SU-DHL-6 (cell line): ENCODE measurements around the gene CCDC60.

Source experiments
- EZH2phosphoT487 ChIP-seq: fragments of 200-600 bp; sonication (generic), shearing (Covaris generic); conservative IDR thresholded peaks from 2 replicates; pipeline ENCODE4 v1.6.1; 2018; ENCODE audit warnings: mild to moderate bottlenecking, antibody characterized with exemption, low read length, moderate library complexity, mixed read lengths
- TF ChIP-seq, protein P1 (sequence below): fragments of 200-600 bp; sonication (generic); IDR thresholded peaks from one replicate; pipeline ENCODE4 v1.5.1; 2017; ENCODE audit warnings: antibody characterized with exemption, mild to moderate bottlenecking, low read length, moderate library complexity; ENCODE audit not compliant: insufficient read depth, poor library complexity, severe bottlenecking

DNA sequence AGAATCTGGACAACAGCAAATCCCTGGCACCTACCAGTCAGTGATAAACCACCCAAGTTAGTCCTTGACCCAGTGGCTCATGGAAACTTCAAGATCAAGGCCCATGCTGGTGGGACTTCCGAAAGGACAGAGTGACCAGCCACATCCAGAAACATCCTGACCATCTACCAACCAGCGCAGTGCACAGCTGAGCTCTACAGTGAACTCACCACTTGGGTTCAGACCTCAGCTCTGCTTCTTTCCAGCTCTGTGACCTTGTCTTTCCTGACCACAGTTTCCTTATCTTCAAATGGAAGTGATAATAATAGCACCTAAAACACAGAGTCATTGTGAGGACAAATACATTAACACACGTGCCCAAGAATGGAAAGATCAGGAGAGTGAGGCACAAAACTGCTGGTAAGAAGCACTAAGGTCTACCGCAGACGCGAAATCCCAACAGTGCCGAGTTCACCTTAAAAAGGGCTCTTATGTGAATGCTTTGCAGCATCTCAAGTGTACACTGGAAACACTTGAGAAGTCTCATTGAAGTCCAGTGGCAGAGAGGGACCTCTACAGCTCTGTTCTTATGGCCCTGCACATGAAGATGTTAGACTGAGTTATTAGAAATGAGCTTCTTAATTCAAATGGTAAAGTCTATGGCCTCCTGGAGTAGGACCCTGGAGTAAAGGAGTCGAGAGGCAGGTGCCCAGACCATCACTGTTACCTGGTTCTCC is 128.8 kb downstream of the CCDC60 start:
- TF ChIP-seq, protein P1, sequence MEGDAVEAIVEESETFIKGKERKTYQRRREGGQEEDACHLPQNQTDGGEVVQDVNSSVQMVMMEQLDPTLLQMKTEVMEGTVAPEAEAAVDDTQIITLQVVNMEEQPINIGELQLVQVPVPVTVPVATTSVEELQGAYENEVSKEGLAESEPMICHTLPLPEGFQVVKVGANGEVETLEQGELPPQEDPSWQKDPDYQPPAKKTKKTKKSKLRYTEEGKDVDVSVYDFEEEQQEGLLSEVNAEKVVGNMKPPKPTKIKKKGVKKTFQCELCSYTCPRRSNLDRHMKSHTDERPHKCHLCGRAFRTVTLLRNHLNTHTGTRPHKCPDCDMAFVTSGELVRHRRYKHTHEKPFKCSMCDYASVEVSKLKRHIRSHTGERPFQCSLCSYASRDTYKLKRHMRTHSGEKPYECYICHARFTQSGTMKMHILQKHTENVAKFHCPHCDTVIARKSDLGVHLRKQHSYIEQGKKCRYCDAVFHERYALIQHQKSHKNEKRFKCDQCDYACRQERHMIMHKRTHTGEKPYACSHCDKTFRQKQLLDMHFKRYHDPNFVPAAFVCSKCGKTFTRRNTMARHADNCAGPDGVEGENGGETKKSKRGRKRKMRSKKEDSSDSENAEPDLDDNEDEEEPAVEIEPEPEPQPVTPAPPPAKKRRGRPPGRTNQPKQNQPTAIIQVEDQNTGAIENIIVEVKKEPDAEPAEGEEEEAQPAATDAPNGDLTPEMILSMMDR = no peak
- TF ChIP-seq EZH2phosphoT487 = no peak
